Mesenchymal stem cell (in vitro differentiated cells and primary cell): ENCODE measurements around the gene GNA14.
"Not testable (repeated sequence)": the region's sequence is repeated elsewhere in the genome, so short reads cannot be mapped to it uniquely, and the experiment has no call there.

ENCODE experiments used
- DNase-seq: peaks from one replicate; pipeline ENCODE4 v3.0.0-alpha.2; 2013
- H2AFZ ChIP-seq: one replicate; pipeline ENCODE4 v1.6.1; 2013; ENCODE audit warnings: low read depth, mild to moderate bottlenecking, control low read depth, inconsistent platforms, low read length, moderate library complexity
- H2AK5ac ChIP-seq: 2 replicates; pipeline ENCODE4 v1.6.1; 2013; ENCODE audit warnings: low read length, moderate library complexity, mild to moderate bottlenecking, inconsistent platforms; ENCODE audit not compliant: severe bottlenecking
- H2BK120ac ChIP-seq: one replicate; pipeline ENCODE4 v1.6.1; 2013; ENCODE audit warnings: low read depth, mild to moderate bottlenecking, inconsistent platforms, low read length, moderate library complexity
- H2BK12ac ChIP-seq, 2 experiments: one replicate each; pipeline ENCODE4 v1.6.1; 2013; ENCODE audit warnings: inconsistent platforms in 2 of 2, low read length in 2 of 2, mild to moderate bottlenecking in 2 of 2, moderate library complexity in 2 of 2, control low read depth in 1 of 2
- H2BK15ac ChIP-seq: one replicate; pipeline ENCODE4 v1.6.1; 2013; ENCODE audit warnings: mild to moderate bottlenecking, low read depth, inconsistent platforms; ENCODE audit not compliant: poor library complexity, severe bottlenecking
- H2BK5ac ChIP-seq: 2 replicates; pipeline ENCODE4 v1.6.1; 2013; ENCODE audit warnings: low read depth, mild to moderate bottlenecking, low read length, control low read depth, inconsistent platforms; ENCODE audit not compliant: poor library complexity, severe bottlenecking
- H3K14ac ChIP-seq, 2 experiments: one replicate each; pipeline ENCODE4 v1.6.1; 2013; ENCODE audit warnings: inconsistent platforms in 2 of 2, low read length in 2 of 2, control low read depth in 1 of 2, mild to moderate bottlenecking in 1 of 2, moderate library complexity in 1 of 2
- H3K18ac ChIP-seq, 2 experiments: one replicate each; pipeline ENCODE4 v1.6.1; 2013; ENCODE audit warnings: inconsistent platforms in 2 of 2, low read length in 2 of 2, control low read depth in 1 of 2, low read depth in 1 of 2, mild to moderate bottlenecking in 1 of 2
- H3K23ac ChIP-seq, 2 experiments: one replicate each; pipeline ENCODE4 v1.6.1; 2013; ENCODE audit warnings: inconsistent platforms in 2 of 2, low read length in 2 of 2, mild to moderate bottlenecking in 2 of 2, moderate library complexity in 2 of 2, control low read depth in 1 of 2
- H3K27ac ChIP-seq: 2 replicates; pipeline ENCODE4 v1.5.1; 2013; ENCODE audit warnings: mild to moderate bottlenecking, moderate library complexity, low read length, control low read depth, inconsistent platforms; ENCODE audit not compliant: poor library complexity, severe bottlenecking
- H3K27me3 ChIP-seq, 2 experiments: 2 replicates each; pipeline versions ENCODE4 v1.6.1 to v1.7.0; 2013; ENCODE audit warnings: low read length in 2 of 2, mild to moderate bottlenecking in 2 of 2, moderate library complexity in 2 of 2, control low read depth in 1 of 2, inconsistent platforms in 1 of 2; ENCODE audit not compliant: control insufficient read depth in 1 of 2, insufficient read depth in 1 of 2
- H3K36me3 ChIP-seq, 2 experiments: 2 replicates each; pipeline versions ENCODE4 v1.6.1 to v1.7.0; 2013; ENCODE audit warnings: low read length in 2 of 2, control low read depth in 1 of 2, inconsistent platforms in 1 of 2, low read depth in 1 of 2, mild to moderate bottlenecking in 1 of 2; ENCODE audit not compliant: insufficient read depth in 2 of 2, control insufficient read depth in 1 of 2
- H3K4ac ChIP-seq, 2 experiments: one replicate each; pipeline ENCODE4 v1.6.1; 2013; ENCODE audit warnings: inconsistent platforms in 2 of 2, low read length in 2 of 2, mild to moderate bottlenecking in 2 of 2, moderate library complexity in 2 of 2, control low read depth in 1 of 2, low read depth in 1 of 2
- H3K4me1 ChIP-seq: 2 replicates; pipeline ENCODE4 v1.6.1; 2013; ENCODE audit warnings: low read depth, low read length, control low read depth; ENCODE audit not compliant: control insufficient read depth, insufficient read depth
- H3K4me2 ChIP-seq: 2 replicates; pipeline ENCODE4 v1.6.1; 2013; ENCODE audit warnings: low read length, mild to moderate bottlenecking, inconsistent platforms; ENCODE audit not compliant: poor library complexity, severe bottlenecking
- H3K4me3 ChIP-seq, 2 experiments: 2 replicates each; pipeline versions ENCODE4 v1.5.1 to v1.7.0; 2013; ENCODE audit warnings: low read length in 2 of 2, mild to moderate bottlenecking in 2 of 2, control low read depth in 1 of 2, low read depth in 1 of 2; ENCODE audit not compliant: insufficient read depth in 1 of 2
- H3K79me1 ChIP-seq: replicated peaks from 2 replicates; pipeline ENCODE4 v1.6.1; 2013; ENCODE audit warnings: mild to moderate bottlenecking, control low read depth, low read length, inconsistent platforms; ENCODE audit not compliant: poor library complexity, severe bottlenecking
- H3K9ac ChIP-seq: 2 replicates; pipeline ENCODE4 v1.7.0; 2013; ENCODE audit warnings: mild to moderate bottlenecking, low read length, moderate library complexity
- H3K9me3 ChIP-seq: 2 replicates; pipeline ENCODE4 v1.7.0; 2013; ENCODE audit warnings: mild to moderate bottlenecking, low read length; ENCODE audit not compliant: control insufficient read depth
- H4K8ac ChIP-seq: one replicate; pipeline ENCODE4 v1.6.1; 2013; ENCODE audit warnings: inconsistent platforms, mild to moderate bottlenecking, low read length, moderate library complexity
- H4K91ac ChIP-seq: one replicate; pipeline ENCODE4 v1.6.1; 2013; ENCODE audit warnings: mild to moderate bottlenecking, low read length, inconsistent platforms
- WGBS: methylation state at CpG from one replicate; pipeline ENCODE4 v1.1.7; 2013; ENCODE audit warnings: mixed read lengths; 5-methylcytosine and 5-hydroxymethylcytosine counted together

GNA14 gene

DNA sequence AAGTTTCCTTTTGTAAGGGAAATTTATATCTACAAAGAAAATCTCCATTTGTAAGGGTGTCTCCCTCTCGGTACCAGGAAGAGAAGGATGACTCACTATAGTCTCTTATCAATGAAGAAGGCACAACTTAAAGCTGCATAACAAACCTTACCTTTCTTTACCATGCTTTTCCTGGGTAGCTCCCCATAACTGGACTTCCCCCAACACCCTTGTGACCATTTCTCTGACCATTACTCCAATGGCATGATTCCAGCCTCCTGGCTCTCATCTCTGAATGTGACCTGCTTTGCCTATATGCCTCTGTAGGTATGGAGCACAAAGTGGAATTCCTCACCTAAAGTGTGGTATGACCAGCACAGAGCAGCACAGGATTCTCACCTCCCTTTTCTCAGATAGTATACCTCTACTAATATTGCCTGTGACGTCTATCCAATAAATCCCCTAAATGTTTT, 62.8 kb downstream of the GNA14 start:
- no peak overlapping the region for H2BK15ac ChIP-seq
- H2AK5ac ChIP-seq = no peak overlapping the region
- H3K4ac ChIP-seq = no peak overlapping the region
- H3K27me3 ChIP-seq = peaks cover 0 to 10% of the 10 kb centered on the region in 2 experiments
- no peak overlapping the region for H4K91ac ChIP-seq
- H3K36me3 ChIP-seq = no peaks in the 10 kb centered on the region
- no peaks in the 10 kb centered on the region for H3K9me3 ChIP-seq
- H3K4me1 ChIP-seq = no peaks in the 10 kb centered on the region
- no peak overlapping the region for H3K4me2 ChIP-seq
- no peak overlapping the region for H2AFZ ChIP-seq
- 50% methylated on average over 2 of the region's 2 CpGs for WGBS
- no peak overlapping the region for H2BK120ac ChIP-seq
- H3K14ac ChIP-seq = no peak overlapping the region
- no peak overlapping the region for H3K23ac ChIP-seq
- H3K4me3 ChIP-seq = no peak overlapping the region
- H2BK5ac ChIP-seq = no peak overlapping the region
- DNase-seq = no peak
- H3K18ac ChIP-seq = no peak overlapping the region
- no peak overlapping the region for H3K9ac ChIP-seq
- H2BK12ac ChIP-seq = no peak overlapping the region
- no peak overlapping the region for H3K27ac ChIP-seq
- H4K8ac ChIP-seq = no peak overlapping the region
- no peaks in the 10 kb centered on the region for H3K79me1 ChIP-seq

DNA sequence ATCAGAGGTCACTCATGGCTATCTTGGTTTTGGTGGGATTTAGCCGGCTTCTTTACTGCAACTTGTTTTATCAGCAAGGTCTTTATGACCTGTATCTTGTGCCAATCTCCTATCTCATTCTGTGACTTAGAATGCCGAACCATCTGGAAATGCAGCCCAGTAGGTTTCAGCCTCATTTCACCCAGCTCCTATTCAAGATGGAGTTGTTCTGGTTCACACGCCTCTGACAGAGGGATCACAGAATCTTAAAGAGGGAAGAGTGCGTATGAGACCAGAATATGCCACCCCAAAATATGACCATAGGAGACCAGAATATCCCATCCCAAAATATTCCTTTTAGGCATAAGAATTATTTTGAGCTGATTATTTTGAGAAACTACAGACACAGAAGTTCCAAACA, 63.2 kb downstream of the GNA14 start:
- H2BK12ac ChIP-seq, H3K18ac ChIP-seq, H4K8ac ChIP-seq, H3K4me3 ChIP-seq, H2BK120ac ChIP-seq, H2BK15ac ChIP-seq, H3K27ac ChIP-seq, DNase-seq, H2AFZ ChIP-seq, H4K91ac ChIP-seq, H2AK5ac ChIP-seq, H3K4me1 ChIP-seq, H3K9me3 ChIP-seq, H2BK5ac ChIP-seq, H3K4ac ChIP-seq, H3K36me3 ChIP-seq, H3K4me2 ChIP-seq, H3K9ac ChIP-seq, H3K79me1 ChIP-seq, H3K14ac ChIP-seq, H3K23ac ChIP-seq: not testable (repeated sequence)
- WGBS = 83% methylated on average over 2 of the region's 4 CpGs
- peaks cover 0 to 10% of the 10 kb centered on the region in 2 experiments for H3K27me3 ChIP-seq

DNA sequence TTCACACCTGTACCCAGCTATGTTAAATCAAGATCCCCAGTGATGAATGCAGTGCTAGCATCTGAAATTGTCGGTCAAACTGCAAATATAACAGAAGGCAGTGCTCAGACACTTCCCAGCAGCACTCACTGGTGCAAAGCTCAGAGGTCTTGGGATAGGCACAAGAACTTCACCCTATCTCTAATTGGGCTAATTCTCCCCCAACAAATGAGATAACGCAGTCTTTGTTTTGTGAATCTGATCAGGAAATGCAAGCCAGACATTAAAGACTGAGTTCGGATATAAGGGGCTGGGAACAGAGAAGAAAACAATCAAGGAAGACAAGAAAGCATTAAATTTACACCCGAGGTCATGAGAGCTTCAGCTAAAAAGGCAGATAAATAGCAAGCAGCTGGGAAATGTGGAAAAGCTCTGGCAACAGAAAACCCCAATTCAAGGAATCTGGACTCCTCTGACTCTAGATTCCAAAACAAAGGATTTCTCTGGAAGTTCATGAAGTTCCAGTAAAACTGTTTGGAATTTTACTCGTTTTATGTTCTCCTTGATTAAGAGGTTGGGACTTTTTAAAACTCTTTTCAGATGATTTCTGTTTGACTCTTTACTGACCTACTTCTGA, 65.1 kb downstream of the GNA14 start:
- DNase-seq = no peak
- no peak overlapping the region for H3K9ac ChIP-seq
- H2BK15ac ChIP-seq = no peak overlapping the region
- H3K36me3 ChIP-seq = no peaks in the 10 kb centered on the region
- no peaks in the 10 kb centered on the region for H3K79me1 ChIP-seq
- H2BK120ac ChIP-seq = no peak overlapping the region
- no peak overlapping the region for H2AK5ac ChIP-seq
- no peak overlapping the region for H4K91ac ChIP-seq
- no peak overlapping the region for H2BK12ac ChIP-seq
- no peak overlapping the region for H3K4me2 ChIP-seq
- no peak overlapping the region for H4K8ac ChIP-seq
- no peak overlapping the region for H2AFZ ChIP-seq
- no peak overlapping the region for H3K4ac ChIP-seq
- H3K27ac ChIP-seq = no peak overlapping the region
- no peak overlapping the region for H3K14ac ChIP-seq
- no peaks in the 10 kb centered on the region for H3K4me1 ChIP-seq
- H3K18ac ChIP-seq = no peak overlapping the region
- H3K23ac ChIP-seq = no peak overlapping the region
- 71% methylated on average over 4 of the region's 5 CpGs for WGBS
- peaks cover 0 to 10% of the 10 kb centered on the region in 2 experiments for H3K27me3 ChIP-seq
- H2BK5ac ChIP-seq = no peak overlapping the region
- H3K9me3 ChIP-seq = no peaks in the 10 kb centered on the region
- no peak overlapping the region for H3K4me3 ChIP-seq

DNA sequence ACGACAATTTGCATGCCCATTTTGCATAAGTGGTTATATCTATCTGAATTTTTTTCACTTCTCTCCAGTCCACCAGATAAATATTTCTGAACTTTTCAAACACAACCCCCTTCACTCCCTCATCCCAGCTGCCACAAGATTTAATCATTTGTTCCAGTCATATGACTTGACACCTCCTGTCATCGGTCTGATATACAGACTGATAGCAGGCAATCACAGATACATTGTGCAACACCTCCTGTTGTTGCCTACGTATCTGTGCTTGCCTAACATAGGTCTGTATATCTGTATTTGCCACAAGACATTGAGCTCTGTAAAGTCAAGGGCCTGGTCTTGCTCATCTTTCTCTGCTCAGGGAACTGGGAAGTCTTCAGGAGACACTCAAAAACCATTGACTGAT, 65.6 kb downstream of the GNA14 start:
- no peak overlapping the region for H2BK12ac ChIP-seq
- no peak overlapping the region for H3K4me3 ChIP-seq
- no peaks in the 10 kb centered on the region for H3K4me1 ChIP-seq
- H3K9ac ChIP-seq = no peak overlapping the region
- no peak overlapping the region for H2BK120ac ChIP-seq
- peaks cover 0 to 10% of the 10 kb centered on the region in 2 experiments for H3K27me3 ChIP-seq
- H3K4ac ChIP-seq = no peak overlapping the region
- no peaks in the 10 kb centered on the region for H3K9me3 ChIP-seq
- H2AK5ac ChIP-seq = no peak overlapping the region
- H2AFZ ChIP-seq = no peak overlapping the region
- no peak overlapping the region for H3K27ac ChIP-seq
- no peak for DNase-seq
- no peak overlapping the region for H3K4me2 ChIP-seq
- peak overlapping the region; percentile 54 for H2BK15ac ChIP-seq
- no peak overlapping the region for H2BK5ac ChIP-seq
- WGBS = 87% methylated on average over 3 of the region's 3 CpGs
- H4K91ac ChIP-seq = no peak overlapping the region
- H3K23ac ChIP-seq = no peak overlapping the region
- H3K79me1 ChIP-seq = no peaks in the 10 kb centered on the region
- H3K36me3 ChIP-seq = no peaks in the 10 kb centered on the region
- H3K18ac ChIP-seq = no peak overlapping the region
- no peak overlapping the region for H3K14ac ChIP-seq
- no peak overlapping the region for H4K8ac ChIP-seq
